ENCODE measurements around the gene TBKBP1. TPM values are rescaled to one million over a fixed set of nuclear protein-coding genes. Genes with fewer than 3 reads are reported as not detected.
A peak's percentile ranks its signal among the peaks of the same experiment; 100 is the strongest.

Gene TBKBP1
- total and polyA plus RNA-seq, 9 of the 15 experiments (the other 6 are each of a cell fraction or from before 2014, with no cell fraction given) = 0.03 to 15.6 (median 6.8) TPM

GRCh38 chr17:47717979-47718621, 24.1 kb downstream of the TBKBP1 start:
- H3K27me3 ChIP-seq (ENCODE audit: control insufficient read depth in 2 of 2, insufficient read depth in 2 of 2, low read length in 2 of 2) = peaks cover 19 to 74% of the 10 kb centered on the region in 2 experiments; a peak in 4 of 5 replicates
- ChIA-PET POLR2A (interaction anchor here (0.5 to 1.5 kb wide), 7 partner anchors 11 to 762 kb away, joined by 3 to 7 read pairs (median 4); no protein-coding TSS in a partner anchor), CTCF (ENCODE audit: low intra/inter-chr PET ratio) (no interaction called here)
- in situ Hi-C loops (cut with MboI) (no loop called here), intact Hi-C loops (cut with micrococcal nuclease) (no loop called here)
- H3K4me2 ChIP-seq (ENCODE audit: insufficient read depth, low read length) = no peak overlapping the region
- FAIRE-seq (peak; percentile 59), DNase-seq (ENCODE audit: extremely low read depth in 1 of 4, low spot score in 3 of 4) (no peak), ATAC-seq (peak; percentile 55)
- peaks cover 25 to 43% of the 10 kb centered on the region in 2 experiments for H3K4me1 ChIP-seq (replicated peaks in 1 of 2; ENCODE audit: control insufficient read depth in 2 of 2, insufficient read depth in 2 of 2, low read length in 2 of 2)
- H4K20me1 ChIP-seq (replicated peaks; ENCODE audit: control insufficient read depth, insufficient read depth, low read length) = peaks cover 3% of the 10 kb centered on the region
- no peaks in the 10 kb centered on the region for H3K79me2 ChIP-seq (ENCODE audit: control insufficient read depth, insufficient read depth, low read length)
- H3K9me1 ChIP-seq (ENCODE audit: control insufficient read depth, insufficient read depth, low read length) = no peaks in the 10 kb centered on the region
- no peaks in the 10 kb centered on the region for H3K36me3 ChIP-seq (ENCODE audit: control insufficient read depth, insufficient read depth, low read length)
- no peak overlapping the region for H2AFZ ChIP-seq (ENCODE audit: low read depth, low read length)
- TF ChIP-seq ATF3 (IDR thresholded peaks at IDR 0.05) = 0 out of 2 replicates have a peak, but pooled peaks have one; percentile 23
- no peak for TF ChIP-seq ATF3 (CRISPR knock-in tag; conservative IDR thresholded peaks at IDR 0.05)
- TF ChIP-seq BACH1 (tag; IDR thresholded peaks at IDR 0.05) = no peak
- no peak for TF ChIP-seq CREB1 (IDR thresholded peaks at IDR 0.05)
- TF ChIP-seq CREB1 (CRISPR knock-in tag; IDR thresholded peaks at IDR 0.05) = no peak
- H3K27ac ChIP-seq (ENCODE audit: extremely low read depth, low read depth, low read length) = no peak overlapping the region
- no peaks in the 10 kb centered on the region for H3K9me3 ChIP-seq (replicated peaks; ENCODE audit: control insufficient read depth, insufficient read depth, low read depth, low read length)
- H3K4me3 ChIP-seq = no peak overlapping the region
- WGBS (ENCODE audit: insufficient coverage, low coverage, missing lambda C conversion rate) = 1% methylated on average over 8 of the region's 9 CpGs
- no TSS peak for BruUV-seq (replicated peaks)
- H3K9ac ChIP-seq (ENCODE audit: insufficient read depth in 1 of 2, low read depth in 2 of 2, low read length in 2 of 2) = peak overlapping the region in 1 of 2 experiments; percentile 75; a peak in 2 of 4 replicates
